ENCODE results near the gene GOLT1B. TPM values are rescaled to one million over a fixed set of nuclear protein-coding genes. Genes with fewer than 3 reads are reported as not detected.

Gene GOLT1B
- total RNA-seq, 1 experiment from 2014 or later: 46.1 TPM

- Histone ChIP-seq H2BK120ac (ENCODE audit: low read depth, low read length, poor library complexity, severe bottlenecking) (no peak overlapping the region), H2BK12ac (ENCODE audit: insufficient read length, low read depth, low read length) (no peak overlapping the region), H3K23ac (ENCODE audit: insufficient read length, low read depth, low read length) (no peak overlapping the region), H3K79me1 (ENCODE audit: insufficient read depth, low read depth, low read length, poor library complexity, severe bottlenecking) (no peaks in the 10 kb centered on the region), H3K4ac (ENCODE audit: low read depth, low read length) (no peak overlapping the region), H4K20me1 (ENCODE audit: control insufficient read depth, insufficient read depth, insufficient read length) (no peaks in the 10 kb centered on the region), H3K79me2 (ENCODE audit: insufficient read depth, low read length) (no peaks in the 10 kb centered on the region), H2BK5ac (ENCODE audit: insufficient read length, low read length) (no peak overlapping the region), H4K91ac (ENCODE audit: insufficient read length, low read depth, low read length) (no peak overlapping the region), H3K14ac (ENCODE audit: insufficient read depth, low read length) (no peak overlapping the region), H4K8ac (replicated peaks; ENCODE audit: insufficient read length, low read depth, low read length) (no peak overlapping the region), H3K23me2 (ENCODE audit: insufficient read length, low read depth, low read length, poor library complexity, severe bottlenecking) (no peaks in the 10 kb centered on the region), H3K18ac (ENCODE audit: insufficient read length, low read depth, low read length) (no peak overlapping the region), H2AFZ (ENCODE audit: low read length) (no peak overlapping the region), H3K9ac (ENCODE audit: extremely low read depth, insufficient read length, low read length) (no peak overlapping the region), H3K56ac (ENCODE audit: insufficient read length, low read depth, low read length) (no peak overlapping the region), H2BK15ac (ENCODE audit: low read depth, low read length) (no peak overlapping the region), H3K4me1 (ENCODE audit: insufficient read depth, low read length) (no peaks in the 10 kb centered on the region), H3K27me3 (ENCODE audit: insufficient read depth, low read length) (no peaks in the 10 kb centered on the region), H4K5ac (ENCODE audit: insufficient read length, low read depth, low read length) (no peak overlapping the region), H2BK20ac (ENCODE audit: low read depth, low read length, poor library complexity, severe bottlenecking) (no peak overlapping the region), H3K4me2 (ENCODE audit: insufficient read depth, insufficient read length, low read length) (no peak overlapping the region), H3K27ac (ENCODE audit: insufficient read length, low read depth, low read length) (no peak overlapping the region), H2AK5ac (ENCODE audit: insufficient read length, low read length) (no peak overlapping the region), H3K9me3 (ENCODE audit: control insufficient read depth, low read depth, low read length) (no peaks in the 10 kb centered on the region), H3T11ph (ENCODE audit: low read length) (no peak overlapping the region)
- no peak overlapping the region for H3K27ac Mint-ChIP-seq
- no peaks in the 10 kb centered on the region for H3K36me3 Mint-ChIP-seq (ENCODE audit: insufficient read depth in 1 of 3, low read depth in 3 of 3)
- no CpG with 5 or more reads among the region's 5 CpGs for WGBS (ENCODE audit: extremely low coverage, insufficient read length, low lambda C conversion rate)
- no peaks in the 10 kb centered on the region for H3K9me3 Mint-ChIP-seq
- H3K4me1 Mint-ChIP-seq: peaks cover 2 to 3% of the 10 kb centered on the region in 2 experiments; a peak in 2 of 4 replicates
- no peak overlapping the region for H3K4me3 Mint-ChIP-seq
- DNase-seq: no peak
- no peak for TF ChIP-seq CTCF (conservative IDR thresholded peaks at IDR 0.05)
- H3K27me3 Mint-ChIP-seq (ENCODE audit: low read depth): no peaks in the 10 kb centered on the region
Measured at GRCh38 chr12:21566223-21566906, 64.8 kb downstream of the GOLT1B start.
